Activated T-helper 1 cell treated with Interleukin-2 at 50 U/mL for 16 hours (primary cell): ENCODE data around the gene ADISSP.

ENCODE experiments used
- DNase-seq: peaks from one replicate; pipeline ENCODE4 v3.0.0-alpha.2; 2020; ENCODE audit warnings: low read depth

ADISSP gene

GRCh38 chr20:3714092-3714491 lies 53.5 kb downstream of the ADISSP start:
- DNase-seq, result no peak

- no peak for DNase-seq
Measured at GRCh38 chr20:3712279-3712873, 55.2 kb downstream of the ADISSP start, which contains the start of gene SIGLEC1. TSS of gene SIGLEC1 (minus strand) at chr20:3712600. CDS start at chr20:3707128, 5,472 bp downstream.

- no peak for DNase-seq
Measured at GRCh38 chr20:3711484-3711941, 56.0 kb downstream of the ADISSP start.

GRCh38 chr20:3710703-3711483 lies 56.7 kb downstream of the ADISSP start:
- DNase-seq, result peak; percentile 60

- DNase-seq, result no peak
Measured at GRCh38 chr20:3710011-3710466, 57.5 kb downstream of the ADISSP start.

GRCh38 chr20:3707508-3707899 lies 60.0 kb downstream of the ADISSP start:
- DNase-seq, result no peak

- DNase-seq, result no peak
Measured at GRCh38 chr20:3706774-3707507, 60.6 kb downstream of the ADISSP start.

GRCh38 chr20:3705970-3706739 lies 61.4 kb downstream of the ADISSP start:
- DNase-seq, result no peak

GRCh38 chr20:3705491-3705969 lies 62.0 kb downstream of the ADISSP start:
- no peak for DNase-seq

- no peak for DNase-seq
Measured at GRCh38 chr20:3704087-3704486, 63.5 kb downstream of the ADISSP start.
